ENCODE measurements around the gene KCNV2.
A peak's percentile ranks its signal among the peaks of the same experiment; 100 is the strongest.

KCNV2 gene

DNA sequence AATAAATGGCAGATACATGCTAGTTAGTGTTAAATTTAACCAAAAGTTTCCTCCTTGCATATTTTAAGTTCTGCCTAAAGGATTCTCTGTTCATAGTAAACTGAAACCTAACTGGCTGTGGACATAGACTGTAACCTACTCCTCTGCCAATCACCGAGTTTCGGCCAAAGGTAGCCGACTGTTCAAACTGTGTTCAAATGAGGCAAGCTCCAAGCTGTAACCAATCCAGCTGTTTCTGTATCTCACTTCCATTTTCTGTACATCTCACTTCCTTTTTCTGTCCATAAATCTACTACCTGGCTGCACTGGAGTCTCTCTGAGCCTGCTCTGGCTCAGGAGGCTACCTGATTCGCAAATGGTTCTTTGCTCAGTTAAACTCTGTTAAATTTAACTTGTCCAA lies 44.1 kb downstream of the KCNV2 start:
- DNase-seq: no peak

DNA sequence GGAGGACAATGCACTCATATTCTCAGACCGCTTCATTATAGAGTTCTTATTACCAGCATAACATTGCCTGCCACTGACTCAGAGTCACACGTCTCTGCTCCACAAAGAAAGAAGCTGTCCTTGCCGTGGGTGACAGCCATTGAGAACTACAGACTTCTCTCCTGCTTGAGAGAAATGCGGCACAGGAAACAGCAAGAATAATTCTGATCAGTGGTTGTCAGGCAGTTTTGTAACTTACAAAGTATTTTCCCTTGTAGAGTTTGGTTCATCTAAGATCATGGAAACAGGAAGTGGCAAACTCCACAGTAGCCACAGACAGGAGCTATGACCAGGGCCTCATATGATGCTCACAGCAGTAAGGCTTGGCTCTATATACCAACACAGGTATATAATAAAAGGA lies 47.0 kb downstream of the KCNV2 start:
- DNase-seq: no peak

DNA sequence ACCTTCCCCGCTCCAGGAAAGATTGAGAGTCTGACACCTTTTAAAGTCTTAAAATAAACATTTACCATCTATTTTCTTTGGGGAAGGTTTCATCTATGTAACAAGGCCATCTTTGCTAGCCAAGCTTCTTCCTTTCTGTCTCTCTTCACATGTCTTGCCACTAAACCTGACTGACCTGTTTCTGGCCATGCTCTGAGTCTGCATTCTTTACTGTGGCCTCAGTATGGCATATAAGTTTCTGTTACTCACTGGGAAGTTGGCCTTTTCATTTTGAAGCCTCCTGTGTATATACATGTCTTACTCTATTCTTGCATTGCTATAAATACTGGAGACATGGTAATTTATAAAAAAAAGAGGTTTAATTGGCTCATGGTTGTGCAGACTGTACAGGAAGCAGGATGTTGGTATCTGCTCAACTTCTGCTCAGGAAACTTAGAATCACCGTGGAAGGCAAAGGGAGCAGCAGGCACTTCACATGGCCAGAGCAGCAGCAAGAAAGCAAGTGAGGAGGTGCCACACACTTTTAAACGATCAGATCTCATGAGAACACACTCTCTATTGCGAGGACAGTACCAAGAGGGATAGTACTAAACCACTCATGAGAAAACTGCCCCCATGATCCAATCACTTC lies 48.1 kb downstream of the KCNV2 start:
- DNase-seq: peak; percentile 14

DNA sequence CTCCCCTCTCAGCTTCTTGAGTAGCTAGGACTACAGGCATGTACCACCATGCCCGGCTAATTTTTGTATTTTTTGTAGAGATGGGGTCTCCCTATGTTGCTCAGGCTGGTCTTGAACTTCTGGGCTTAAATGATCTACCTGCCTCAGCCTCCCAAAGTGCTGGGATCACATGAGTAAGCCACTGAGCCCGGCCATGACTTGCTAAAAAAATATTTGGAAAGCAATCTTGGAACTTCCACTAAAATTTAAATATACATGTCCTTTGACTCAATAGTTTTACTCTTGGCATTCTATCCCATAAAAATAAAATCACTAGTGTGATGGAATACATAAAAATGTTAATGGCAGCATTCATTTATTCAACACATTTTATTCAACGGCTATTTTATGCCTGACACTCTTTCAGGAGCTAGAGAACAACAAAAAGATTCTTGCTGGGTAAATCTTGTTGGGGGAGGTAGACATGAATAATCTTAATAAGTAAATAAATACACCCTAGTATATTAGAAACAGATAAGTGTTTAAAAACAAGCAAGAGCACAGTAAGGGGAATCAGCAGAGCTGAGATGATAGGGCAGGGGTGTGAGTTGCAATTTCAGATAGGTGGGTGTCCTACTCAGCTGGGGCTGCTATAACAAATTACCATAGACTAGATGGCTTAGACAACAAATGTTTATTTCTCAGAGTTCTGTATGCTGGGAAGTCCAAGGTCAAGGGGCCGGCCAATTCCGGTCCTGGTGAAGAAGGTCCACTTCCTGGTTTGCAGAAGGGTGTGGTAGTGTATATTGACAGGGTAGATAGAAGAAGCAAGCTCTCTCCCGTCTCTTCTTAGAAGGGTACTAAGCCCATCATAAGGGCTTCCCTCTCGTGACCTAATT lies 50.7 kb downstream of the KCNV2 start:
- DNase-seq: no peak

DNA sequence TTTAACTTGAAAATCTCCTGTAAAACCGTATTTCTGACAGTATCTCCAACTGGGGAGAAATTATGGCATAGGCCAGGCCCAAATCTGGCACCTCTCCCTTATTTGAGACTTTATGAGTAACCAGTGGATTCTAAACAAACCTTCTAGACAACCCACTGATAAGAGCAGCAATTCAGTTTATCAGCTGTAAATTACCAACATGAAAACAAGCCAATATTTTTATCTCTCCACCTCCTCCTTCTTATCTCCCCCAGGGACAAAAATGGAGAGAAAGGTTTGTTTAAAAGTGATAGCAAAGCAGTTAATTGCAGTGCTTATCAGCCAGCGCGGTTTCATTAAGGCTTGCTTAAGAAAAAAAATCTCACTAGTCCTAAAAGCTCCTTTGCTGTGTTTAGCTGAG lies 53.8 kb downstream of the KCNV2 start:
- no peak for DNase-seq

DNA sequence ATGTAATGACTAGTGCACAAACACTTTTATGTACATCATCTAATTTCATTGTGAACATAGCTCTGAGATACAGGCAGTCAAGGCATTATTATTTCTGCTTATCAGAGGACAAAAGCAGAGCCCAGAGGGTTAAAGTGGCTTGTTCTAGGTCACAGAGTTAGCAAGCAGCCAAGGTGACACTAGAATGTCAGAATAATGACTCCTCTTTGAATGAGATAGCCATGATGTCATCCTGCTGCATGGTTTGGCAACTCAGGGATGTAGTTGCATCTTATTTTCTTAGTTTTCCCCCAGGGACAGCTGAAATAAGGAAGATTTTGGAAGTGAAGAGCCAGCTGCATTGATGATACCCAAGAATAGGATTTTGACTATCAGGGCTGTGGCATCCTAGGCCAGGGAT lies 54.4 kb downstream of the KCNV2 start:
- DNase-seq: no peak

DNA sequence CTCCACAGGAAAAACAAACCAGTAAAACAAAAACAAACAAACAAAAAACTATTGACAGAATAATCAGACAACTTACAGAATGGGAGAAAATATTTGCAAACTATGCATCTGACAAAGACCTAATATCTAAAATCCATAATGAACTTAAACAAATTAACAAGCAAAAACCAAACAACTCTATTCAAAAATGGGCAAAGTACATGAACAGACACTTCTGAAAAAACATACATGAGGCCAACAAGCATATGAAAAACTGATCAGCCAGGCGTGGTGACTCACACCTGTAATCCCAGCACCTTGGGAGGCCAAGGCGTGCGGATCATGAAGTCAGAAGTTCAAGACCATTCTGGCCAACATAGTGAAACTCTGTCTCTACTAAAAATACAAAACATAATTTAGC lies 60.1 kb downstream of the KCNV2 start:
- DNase-seq: no peak

DNA sequence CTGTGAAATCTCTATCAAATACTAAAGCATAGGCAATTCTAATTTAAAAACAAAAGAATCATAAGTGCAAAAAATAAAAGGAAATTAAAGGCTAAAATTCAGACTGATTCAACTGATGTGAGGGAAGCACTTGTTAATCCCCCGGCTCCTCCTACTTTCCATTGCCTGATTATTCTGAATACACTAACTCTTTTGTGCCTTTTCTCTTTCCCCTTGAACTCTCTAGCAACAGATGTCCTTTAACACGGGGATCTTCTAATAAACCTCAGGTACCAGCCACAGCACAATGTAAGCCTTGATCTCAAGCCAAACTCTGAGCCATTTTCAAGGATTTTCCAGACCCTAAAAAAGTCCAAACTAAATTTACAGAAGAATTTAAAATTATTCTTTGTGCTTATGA lies 61.5 kb downstream of the KCNV2 start:
- no peak for DNase-seq
